CD14-positive monocyte (primary cell): ENCODE data around the gene PPP2R2D. TPM values are rescaled to one million over a fixed set of nuclear protein-coding genes. Genes with fewer than 3 reads are reported as not detected.

Experiments
- DNase-seq, 3 donors: peaks; one replicate each; pipeline ENCODE4 v3.0.0-alpha.2; 2011 to 2022
- H2AFZ ChIP-seq: 2 replicates; pipeline ENCODE4 v1.6.0; 2012; ENCODE audit warnings: mild to moderate bottlenecking, low read depth, low read length, inconsistent platforms; ENCODE audit not compliant: insufficient read depth, poor library complexity, severe bottlenecking
- H3K27ac ChIP-seq, 2 donors: 1 replicate in 1 of 2; 2 replicates in 1 of 2; pipeline ENCODE4 v1.5.1; 2012 to 2013; ENCODE audit warnings: low read length in 2 of 2, control low read depth in 1 of 2, inconsistent platforms in 1 of 2, low read depth in 1 of 2, mild to moderate bottlenecking in 1 of 2
- H3K27me3 ChIP-seq, 2 donors: one replicate each; pipeline versions ENCODE4 v1.6.0 to v1.6.1; 2011 to 2013; ENCODE audit warnings: low read length in 2 of 2; ENCODE audit not compliant: control insufficient read depth in 2 of 2, insufficient read depth in 2 of 2
- H3K36me3 ChIP-seq, 2 donors: replicated peaks in 1 of 2; 1 replicate in 1 of 2; 2 replicates in 1 of 2; pipeline versions ENCODE4 v1.5.1 to v1.6.1; 2012 to 2013; ENCODE audit warnings: low read length in 2 of 2, control low read depth in 1 of 2, inconsistent platforms in 1 of 2, mild to moderate bottlenecking in 1 of 2; ENCODE audit not compliant: insufficient read depth in 2 of 2, control insufficient read depth in 1 of 2
- H3K4me1 ChIP-seq, 2 donors: 1 replicate in 1 of 2; 2 replicates in 1 of 2; pipeline versions ENCODE4 v1.5.1 to v1.6.1; 2012 to 2013; ENCODE audit warnings: low read length in 2 of 2, control low read depth in 1 of 2, inconsistent platforms in 1 of 2, mild to moderate bottlenecking in 1 of 2, moderate library complexity in 1 of 2; ENCODE audit not compliant: insufficient read depth in 2 of 2, control insufficient read depth in 1 of 2
- H3K4me2 ChIP-seq: replicated peaks from 2 replicates; pipeline ENCODE3; 2012; ENCODE audit warnings: low read length, moderate library complexity, mild to moderate bottlenecking; ENCODE audit not compliant: poor library complexity, severe bottlenecking; ENCODE audit errors: extremely low read depth
- H3K4me3 ChIP-seq, 3 experiments: fragments of 200-600 bp in 1 of 3; sonication (generic) in 1 of 3; replicated peaks in 1 of 3; 1 replicate in 2 of 3; 2 replicates in 1 of 3; pipeline ENCODE4 v1.5.1; 2011 to 2013; ENCODE audit warnings: low read length in 3 of 3, mild to moderate bottlenecking in 3 of 3, control low read depth in 2 of 3, low read depth in 2 of 3, inconsistent platforms in 1 of 3, moderate library complexity in 1 of 3
- H3K79me2 ChIP-seq: 2 replicates; pipeline ENCODE4 v1.6.0; 2012; ENCODE audit warnings: mild to moderate bottlenecking, control low read depth, inconsistent platforms, low read length, moderate library complexity; ENCODE audit not compliant: insufficient read depth
- H3K9ac ChIP-seq: 2 replicates; pipeline ENCODE4 v1.6.0; 2017; ENCODE audit warnings: low read length, mild to moderate bottlenecking; ENCODE audit not compliant: insufficient read depth, poor library complexity, severe bottlenecking
- H3K9me3 ChIP-seq, 2 donors: replicated peaks in 1 of 2; 1 replicate in 1 of 2; 2 replicates in 1 of 2; pipeline versions ENCODE4 v1.5.1 to v1.6.1; 2012 to 2013; ENCODE audit warnings: low read length in 2 of 2, control low read depth in 1 of 2; ENCODE audit not compliant: control insufficient read depth in 1 of 2, insufficient read depth in 1 of 2
- H4K20me1 ChIP-seq: 2 replicates; pipeline ENCODE4 v1.6.0; 2012; ENCODE audit warnings: mild to moderate bottlenecking, low read length, control low read depth, moderate library complexity; ENCODE audit not compliant: insufficient read depth
- H3K27ac Mint-ChIP-seq, 7 donors: one replicate each; pipeline ENCODE4 v1.8.0; 2020; ENCODE audit warnings: mild to moderate bottlenecking in 7 of 7, mixed read lengths in 7 of 7, moderate library complexity in 6 of 7, inconsistent platforms in 2 of 7
- H3K27me3 Mint-ChIP-seq, 3 donors: one replicate each; pipeline ENCODE4 v1.8.0; 2021 to 2022; ENCODE audit warnings: low read depth in 3 of 3, mild to moderate bottlenecking in 3 of 3, mixed read lengths in 3 of 3, moderate library complexity in 3 of 3, inconsistent platforms in 1 of 3
- H3K36me3 Mint-ChIP-seq, 2 donors: one replicate each; pipeline ENCODE4 v1.8.0; 2020; ENCODE audit warnings: mixed read lengths in 2 of 2, inconsistent platforms in 1 of 2, mild to moderate bottlenecking in 1 of 2
- H3K4me1 Mint-ChIP-seq: one replicate; pipeline ENCODE4 v1.8.0; 2020; ENCODE audit warnings: mild to moderate bottlenecking, mixed read lengths
- H3K4me3 Mint-ChIP-seq, 2 donors: one replicate each; pipeline ENCODE4 v1.8.0; 2020; ENCODE audit warnings: mild to moderate bottlenecking in 2 of 2, mixed read lengths in 2 of 2, moderate library complexity in 1 of 2
- H3K9me3 Mint-ChIP-seq, 7 donors: one replicate each; pipeline ENCODE4 v1.8.0; 2020 to 2022; ENCODE audit warnings: mixed read lengths in 7 of 7, mild to moderate bottlenecking in 6 of 7, moderate library complexity in 6 of 7, inconsistent platforms in 2 of 7
- WGBS: methylation state at CpG from one replicate; pipeline ENCODE4 v1.1.5; 2013; ENCODE audit warnings: missing lambda C conversion rate; ENCODE audit not compliant: insufficient coverage; 5-methylcytosine and 5-hydroxymethylcytosine counted together
- intact Hi-C, 2 donors: fragments of 100-400 bp; cut with micrococcal nuclease; formaldehyde crosslinking; loops; one replicate each; pipeline versions ENCODE4 v1.15.0 to v1.15.1; 2023
- polyA plus RNA-seq, 3 donors: library from polyadenylated mRNA; depleted of rRNA in 1 of 3; unstranded in 2 of 3; stranded (reverse) in 1 of 3; fragments of 300-500 nt in 2 of 3; fragments of >200 nt in 1 of 3; fragmentation: Illumina TruSeq in 2 of 3; gene quantifications; 1 replicate in 2 of 3; 2 replicates in 1 of 3; pipeline ENCODE4 v1.2.3, GENCODE V29; 2012 to 2021
- TF ChIP-seq, protein P1 (sequence below): fragments of 200-600 bp; IDR thresholded peaks from one replicate; pipeline ENCODE4 v1.8.0; 2022; ENCODE audit warnings: antibody characterized with exemption, mild to moderate bottlenecking

The PPP2R2D gene
- polyA plus RNA-seq, 3 donors = 12.8 to 23.5 (median 12.9) TPM

DNA sequence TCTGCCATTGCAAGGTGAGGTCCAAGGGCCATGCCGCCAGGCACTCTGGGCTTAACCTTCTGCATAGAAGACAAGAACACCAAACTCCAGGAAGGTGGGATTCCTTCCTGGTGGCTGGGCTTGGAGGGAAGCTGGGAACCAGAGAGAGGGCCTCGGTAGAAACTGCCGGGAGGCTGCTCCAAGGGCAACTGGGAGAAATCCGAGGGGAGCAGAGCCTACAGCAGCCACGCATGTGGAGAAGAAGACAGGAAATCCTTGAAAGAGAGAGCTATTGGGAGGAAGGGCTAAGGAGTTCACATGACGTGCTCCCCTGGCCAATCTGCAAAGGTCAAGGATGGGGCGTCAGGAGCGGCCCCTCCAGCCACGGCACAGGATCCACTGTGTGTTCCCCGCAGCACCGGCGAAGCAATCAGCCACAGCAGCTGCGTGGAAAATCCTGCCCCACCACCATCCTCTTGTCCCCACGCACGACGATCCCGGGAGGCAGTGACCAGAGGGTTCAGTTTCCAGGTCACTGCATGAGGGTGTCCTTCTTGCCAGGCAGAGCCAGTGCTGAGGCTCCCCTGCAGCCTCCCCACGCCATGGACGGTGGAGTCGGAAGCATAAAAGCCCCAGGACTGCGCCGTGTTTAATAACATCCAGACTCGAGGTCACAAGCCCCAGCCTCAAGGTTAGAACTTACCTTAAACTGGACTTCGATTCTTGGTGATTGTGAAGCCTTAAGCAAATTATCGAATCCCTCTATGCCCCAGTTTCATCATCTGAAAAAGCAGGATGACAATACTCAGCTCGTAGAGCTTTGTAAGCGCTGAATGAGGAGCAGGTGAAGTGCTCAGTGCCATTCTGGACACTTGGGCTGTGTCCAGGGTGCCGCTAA, 8.6 kb upstream of the PPP2R2D start:
- peak overlapping the region in 1 of 7 donors; percentile 21 for H3K27ac Mint-ChIP-seq
- WGBS = 88% methylated on average over 17 of the region's 28 CpGs
- H3K36me3 Mint-ChIP-seq = no peaks in the 10 kb centered on the region
- Histone ChIP-seq H3K9ac (no peak overlapping the region), H3K79me2 (no peaks in the 10 kb centered on the region), H3K4me3 (no peak overlapping the region), H3K9me3 (no peaks in the 10 kb centered on the region), H3K36me3 (no peaks in the 10 kb centered on the region), H2AFZ (no peak overlapping the region), H3K27ac (no peak overlapping the region), H3K27me3 (no peaks in the 10 kb centered on the region), H4K20me1 (no peaks in the 10 kb centered on the region), H3K4me1 (no peaks in the 10 kb centered on the region), H3K4me2 (no peak overlapping the region)
- no peaks in the 10 kb centered on the region for H3K9me3 Mint-ChIP-seq
- intact Hi-C loops = no loop called here
- H3K4me1 Mint-ChIP-seq = peaks cover 3% of the 10 kb centered on the region
- no peak overlapping the region for H3K4me3 Mint-ChIP-seq
- peaks cover 3 to 16% (median 10%) of the 10 kb centered on the region in 3 donors for H3K27me3 Mint-ChIP-seq
- no peak for DNase-seq
- TF ChIP-seq, protein P1, sequence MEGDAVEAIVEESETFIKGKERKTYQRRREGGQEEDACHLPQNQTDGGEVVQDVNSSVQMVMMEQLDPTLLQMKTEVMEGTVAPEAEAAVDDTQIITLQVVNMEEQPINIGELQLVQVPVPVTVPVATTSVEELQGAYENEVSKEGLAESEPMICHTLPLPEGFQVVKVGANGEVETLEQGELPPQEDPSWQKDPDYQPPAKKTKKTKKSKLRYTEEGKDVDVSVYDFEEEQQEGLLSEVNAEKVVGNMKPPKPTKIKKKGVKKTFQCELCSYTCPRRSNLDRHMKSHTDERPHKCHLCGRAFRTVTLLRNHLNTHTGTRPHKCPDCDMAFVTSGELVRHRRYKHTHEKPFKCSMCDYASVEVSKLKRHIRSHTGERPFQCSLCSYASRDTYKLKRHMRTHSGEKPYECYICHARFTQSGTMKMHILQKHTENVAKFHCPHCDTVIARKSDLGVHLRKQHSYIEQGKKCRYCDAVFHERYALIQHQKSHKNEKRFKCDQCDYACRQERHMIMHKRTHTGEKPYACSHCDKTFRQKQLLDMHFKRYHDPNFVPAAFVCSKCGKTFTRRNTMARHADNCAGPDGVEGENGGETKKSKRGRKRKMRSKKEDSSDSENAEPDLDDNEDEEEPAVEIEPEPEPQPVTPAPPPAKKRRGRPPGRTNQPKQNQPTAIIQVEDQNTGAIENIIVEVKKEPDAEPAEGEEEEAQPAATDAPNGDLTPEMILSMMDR = no peak

DNA sequence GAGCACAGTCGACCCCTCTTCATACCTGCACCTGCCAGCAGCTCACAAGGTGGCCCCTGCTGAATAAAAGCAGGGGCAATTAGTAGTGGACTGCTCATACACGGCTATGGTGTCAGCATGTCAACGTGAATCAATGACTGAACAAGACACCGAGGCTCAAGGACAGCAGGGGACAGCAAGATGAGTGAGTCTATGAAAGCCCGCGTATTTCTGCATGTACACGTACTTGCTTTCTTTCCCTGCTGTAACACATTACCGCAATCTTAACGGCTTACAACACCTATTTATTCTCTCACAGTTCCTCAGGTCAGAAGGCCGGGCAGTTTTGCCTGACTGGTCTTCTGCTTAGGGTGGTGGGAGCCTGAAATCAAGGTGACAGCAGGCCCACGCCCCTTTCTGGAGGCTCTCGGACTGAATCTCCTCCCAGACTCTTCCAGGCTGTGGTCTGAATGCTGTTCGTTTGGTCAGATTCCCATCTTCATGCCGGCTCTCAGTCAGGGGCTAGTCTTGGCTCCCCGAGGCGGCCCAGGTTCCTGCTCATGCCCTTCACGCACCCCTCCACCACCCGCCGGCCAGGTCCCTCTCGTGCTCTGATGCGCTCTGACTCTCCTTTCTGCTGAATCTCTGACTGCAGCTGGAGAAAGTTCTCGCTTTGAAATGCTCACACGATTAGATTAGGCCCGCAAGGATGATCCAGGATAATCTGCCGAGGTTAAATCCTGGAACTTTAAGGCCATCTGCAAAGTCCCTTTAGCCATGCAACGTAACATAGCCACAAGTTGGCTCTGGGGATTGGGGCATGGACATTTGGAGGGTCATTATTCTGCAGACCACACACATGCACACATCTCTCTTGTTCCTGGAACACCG, 7.8 kb upstream of the PPP2R2D start:
- no peak for DNase-seq
- H3K27ac ChIP-seq = no peak overlapping the region
- H4K20me1 ChIP-seq = no peaks in the 10 kb centered on the region
- Mint-ChIP-seq H3K36me3 (no peaks in the 10 kb centered on the region), H3K4me3 (no peak overlapping the region), H3K27me3 (peaks cover 3 to 16% (median 14%) of the 10 kb centered on the region in 3 donors), H3K4me1 (peaks cover 7% of the 10 kb centered on the region), H3K9me3 (no peaks in the 10 kb centered on the region), H3K27ac (peak overlapping the region in 1 of 7 donors; percentile 21)
- H3K4me1 ChIP-seq = no peaks in the 10 kb centered on the region
- H3K4me3 ChIP-seq = no peak overlapping the region
- H3K9me3 ChIP-seq = no peaks in the 10 kb centered on the region
- no peaks in the 10 kb centered on the region for H3K79me2 ChIP-seq
- H3K9ac ChIP-seq = no peak overlapping the region
- no peak overlapping the region for H2AFZ ChIP-seq
- TF ChIP-seq, protein P1 = no peak
- H3K27me3 ChIP-seq = no peaks in the 10 kb centered on the region
- no peak overlapping the region for H3K4me2 ChIP-seq
- WGBS = 94% methylated on average over 20 of the region's 27 CpGs
- no peaks in the 10 kb centered on the region for H3K36me3 ChIP-seq
- intact Hi-C loops = no loop called here
